B cell (primary cell): ENCODE measurements around the gene ADGRD1.

Experiments used
- CTCF ChIP-seq: fragments of 200-600 bp; IDR thresholded peaks from one replicate; pipeline ENCODE4 v1.8.0; 2022; ENCODE audit warnings: antibody characterized with exemption, mild to moderate bottlenecking
- EZH2 ChIP-seq: IDR thresholded peaks from 2 replicates; pipeline ENCODE4 v1.6.1; 2012; ENCODE audit warnings: borderline replicate concordance, low read depth, mild to moderate bottlenecking, moderate library complexity, low read length; ENCODE audit not compliant: insufficient read depth, poor library complexity, severe bottlenecking

GRCh38 chr12:131135311-131135785 lies 181.6 kb downstream of the ADGRD1 start:
- TF ChIP-seq CTCF: no peak
- no peak for TF ChIP-seq EZH2
